MM.1S (cell line): ENCODE data around the gene NSD1.

Source experiments
- DNase-seq: peaks from one replicate; pipeline ENCODE4 v3.0.0-alpha.2; 2015
- H2AFZ ChIP-seq: fragments of 300-600 bp; sonication (generic); 2 replicates; pipeline ENCODE4 v1.6.0; 2016; ENCODE audit warnings: antibody characterized with exemption, low read length
- H3F3A ChIP-seq: fragments of 300-600 bp; sonication (generic); 2 replicates; pipeline ENCODE4 v1.6.1; 2016; ENCODE audit warnings: mild to moderate bottlenecking, antibody characterized with exemption, low read length, moderate library complexity, mixed read lengths; ENCODE audit not compliant: insufficient read depth
- H3K27ac ChIP-seq: fragments of 300-600 bp; sonication (generic); 2 replicates; pipeline ENCODE4 v1.5.1; 2016; ENCODE audit warnings: mild to moderate bottlenecking, low read length
- H3K27me3 ChIP-seq: fragments of 300-600 bp; sonication (generic); replicated peaks from 2 replicates; pipeline ENCODE4 v1.6.0; 2016; ENCODE audit warnings: low read length; ENCODE audit not compliant: insufficient read depth
- H3K36me3 ChIP-seq: fragments of 300-600 bp; sonication (generic); replicated peaks from 2 replicates; pipeline ENCODE4 v1.6.1; 2016; ENCODE audit warnings: mild to moderate bottlenecking, low read length, mixed read lengths; ENCODE audit not compliant: insufficient read depth
- H3K4me1 ChIP-seq: fragments of 300-600 bp; sonication (generic); 2 replicates; pipeline ENCODE4 v1.6.1; 2016; ENCODE audit warnings: low read length, mixed read lengths
- H3K4me2 ChIP-seq: fragments of 300-600 bp; sonication (generic); 2 replicates; pipeline ENCODE4 v1.6.0; 2016; ENCODE audit warnings: low read depth, low read length
- H3K4me3 ChIP-seq: fragments of 300-600 bp; sonication (generic); 2 replicates; pipeline ENCODE4 v1.5.1; 2016; ENCODE audit warnings: low read length, mixed read lengths
- H3K79me2 ChIP-seq: fragments of 300-600 bp; sonication (generic); 2 replicates; pipeline ENCODE4 v1.6.1; 2016; ENCODE audit warnings: mixed run types, low read length, mixed read lengths
- H3K9ac ChIP-seq: fragments of 300-600 bp; sonication (generic); 2 replicates; pipeline ENCODE4 v1.6.1; 2016; ENCODE audit warnings: low read length, mixed read lengths
- H3K9me2 ChIP-seq: fragments of 300-600 bp; sonication (generic); replicated peaks from 2 replicates; pipeline ENCODE4 v1.6.1; 2016; ENCODE audit warnings: mild to moderate bottlenecking, low read length, mixed read lengths; ENCODE audit not compliant: insufficient read depth
- H3K9me3 ChIP-seq: fragments of 300-600 bp; sonication (generic); replicated peaks from 2 replicates; pipeline ENCODE4 v1.6.1; 2016; ENCODE audit warnings: mild to moderate bottlenecking, low read length, mixed read lengths; ENCODE audit not compliant: insufficient read depth
- H4K20me1 ChIP-seq: fragments of 300-600 bp; sonication (generic); 2 replicates; pipeline ENCODE4 v1.6.1; 2016; ENCODE audit warnings: mild to moderate bottlenecking, low read length, moderate library complexity, mixed read lengths; ENCODE audit not compliant: insufficient read depth
- CTCF ChIP-seq: fragments of 300-600 bp; sonication (generic); IDR thresholded peaks from 2 replicates; pipeline ENCODE4 v1.5.1; 2016; ENCODE audit warnings: antibody characterized with exemption, low read length, mixed read lengths
- EZH2 ChIP-seq: fragments of 300-600 bp; sonication (generic); optimal IDR thresholded peaks from 2 replicates; pipeline ENCODE3; 2017; ENCODE audit warnings: low read depth, mild to moderate bottlenecking, antibody characterized with exemption, low read length, mixed read lengths
- EZH2phosphoT487 ChIP-seq: fragments of 300-600 bp; sonication (generic); IDR thresholded peaks from 2 replicates; pipeline ENCODE4 v1.6.1; 2018; ENCODE audit warnings: antibody characterized with exemption, low read length

Gene NSD1

GRCh38 chr5:177154003-177154643 lies 20.6 kb downstream of the NSD1 start:
- Histone ChIP-seq H3K4me3 (no peak overlapping the region), H4K20me1 (no peaks in the 10 kb centered on the region), H3K9ac (no peak overlapping the region), H3K9me2 (no peaks in the 10 kb centered on the region), H3K27me3 (no peaks in the 10 kb centered on the region), H3K79me2 (peaks cover 52% of the 10 kb centered on the region), H2AFZ (no peak overlapping the region), H3K27ac (no peak overlapping the region), H3K9me3 (no peaks in the 10 kb centered on the region), H3F3A (no peaks in the 10 kb centered on the region; the same call in 1 of the 2 replicates), H3K4me2 (no peak overlapping the region), H3K4me1 (0 out of 2 replicates have a peak, but pooled peaks cover 4% of the 10 kb centered on the region), H3K36me3 (no peaks in the 10 kb centered on the region)
- TF ChIP-seq EZH2phosphoT487: no peak
- DNase-seq: no peak

GRCh38 chr5:177162379-177162778 lies 28.8 kb downstream of the NSD1 start:
- H3K27me3 ChIP-seq: no peaks in the 10 kb centered on the region
- no peak overlapping the region for H3K9ac ChIP-seq
- TF ChIP-seq EZH2phosphoT487 (no peak), CTCF (no peak), EZH2 (no peak)
- no peak overlapping the region for H3K27ac ChIP-seq
- H3K4me1 ChIP-seq: peaks cover 13% of the 10 kb centered on the region; the same call in 1 of the 2 replicates
- no peaks in the 10 kb centered on the region for H3K9me3 ChIP-seq
- no peak overlapping the region for H3K4me3 ChIP-seq
- H3K36me3 ChIP-seq: no peaks in the 10 kb centered on the region
- peaks cover 41% of the 10 kb centered on the region for H3K79me2 ChIP-seq
- DNase-seq: no peak
- H3K4me2 ChIP-seq: no peak overlapping the region
- no peaks in the 10 kb centered on the region for H3K9me2 ChIP-seq
- H2AFZ ChIP-seq: no peak overlapping the region
- peaks cover 7% of the 10 kb centered on the region for H3F3A ChIP-seq
- no peaks in the 10 kb centered on the region for H4K20me1 ChIP-seq

- Histone ChIP-seq H3K4me3 (no peak overlapping the region), H3K9ac (no peak overlapping the region), H3K27ac (no peak overlapping the region), H3K9me3 (no peaks in the 10 kb centered on the region), H3K4me2 (no peak overlapping the region), H3F3A (peaks cover 7% of the 10 kb centered on the region), H4K20me1 (no peaks in the 10 kb centered on the region), H3K79me2 (peaks cover 41% of the 10 kb centered on the region), H3K9me2 (no peaks in the 10 kb centered on the region), H2AFZ (no peak overlapping the region), H3K36me3 (no peaks in the 10 kb centered on the region), H3K4me1 (peaks cover 9% of the 10 kb centered on the region; the same call in 1 of the 2 replicates), H3K27me3 (no peaks in the 10 kb centered on the region)
- TF ChIP-seq EZH2: no peak
- TF ChIP-seq CTCF: no peak
- TF ChIP-seq EZH2phosphoT487: no peak
- DNase-seq: no peak
Measured at GRCh38 chr5:177163500-177163899, 29.9 kb downstream of the NSD1 start.

GRCh38 chr5:177169271-177169670 lies 35.7 kb downstream of the NSD1 start:
- Histone ChIP-seq H4K20me1 (no peaks in the 10 kb centered on the region), H3K4me2 (no peak overlapping the region), H3K9me3 (no peaks in the 10 kb centered on the region), H3K36me3 (no peaks in the 10 kb centered on the region), H2AFZ (no peak overlapping the region), H3K4me1 (no peaks in the 10 kb centered on the region), H3K9ac (no peak overlapping the region), H3K27me3 (no peaks in the 10 kb centered on the region), H3K4me3 (no peak overlapping the region), H3F3A (no peaks in the 10 kb centered on the region), H3K9me2 (no peaks in the 10 kb centered on the region), H3K27ac (no peak overlapping the region), H3K79me2 (peaks cover 35% of the 10 kb centered on the region)
- no peak for TF ChIP-seq EZH2
- TF ChIP-seq CTCF: no peak
- no peak for TF ChIP-seq EZH2phosphoT487
- no peak for DNase-seq
